HFF-Myc (cell line): Measurements from ENCODE around the gene OMP.

Source experiments
- DNase-seq: peaks from one replicate; pipeline ENCODE4 v3.0.0-alpha.2; 2011; ENCODE audit warnings: low read depth; ENCODE audit errors: extremely low read depth
- H3K4me3 ChIP-seq: replicated peaks from 2 replicates; pipeline ENCODE4 v1.5.1; 2011; ENCODE audit warnings: low read depth, mild to moderate bottlenecking, control low read depth, low read length
- CTCF ChIP-seq: IDR thresholded peaks from 2 replicates; pipeline ENCODE4 v1.5.1; 2012; ENCODE audit warnings: mild to moderate bottlenecking, low read depth, low read length, control low read depth; ENCODE audit errors: missing control alignments

OMP gene

GRCh38 chr11:77148963-77149715 is 46.5 kb downstream of the OMP start:
- no peak for DNase-seq
- no peak for TF ChIP-seq CTCF
- H3K4me3 ChIP-seq: no peak overlapping the region

- H3K4me3 ChIP-seq: no peak overlapping the region
- DNase-seq: no peak
- TF ChIP-seq CTCF: no peak
Observed at GRCh38 chr11:77149716-77150392, 47.2 kb downstream of the OMP start.

GRCh38 chr11:77150836-77151235 is 48.2 kb downstream of the OMP start:
- TF ChIP-seq CTCF: no peak
- H3K4me3 ChIP-seq: no peak overlapping the region
- no peak for DNase-seq

GRCh38 chr11:77151804-77152509 is 49.3 kb downstream of the OMP start:
- TF ChIP-seq CTCF: no peak
- no peak for DNase-seq
- no peak overlapping the region for H3K4me3 ChIP-seq

- H3K4me3 ChIP-seq: no peak overlapping the region
- TF ChIP-seq CTCF: no peak
- DNase-seq: no peak
Observed at GRCh38 chr11:77152846-77153245, 50.2 kb downstream of the OMP start.
